Breast epithelium (tissue), 3 donors: ENCODE data around the gene ANKRD49. TPM values are rescaled to one million over a fixed set of nuclear protein-coding genes. Genes with fewer than 3 reads are reported as not detected.

Experiments
- total RNA-seq, 3 donors: library from RNA; depleted of rRNA; stranded (reverse); fragments of >200 nt; gene quantifications; one replicate each; pipeline ENCODE4 v1.1.0, GENCODE V29; 2016

ANKRD49 gene
- total RNA-seq, 3 donors from 2014 or later, result 18.4 to 23.6 (median 21.3) TPM

Other genes starting within 250 kb of the ANKRD49 start
- not detected for gene IZUMO1R, start 189.4 kb upstream of the ANKRD49 start, total RNA-seq
- gene GPR83, start 92.6 kb upstream of the ANKRD49 start, total RNA-seq, result 1 to 10 TPM in 1 of 3 donors, under 1 TPM in 1, not detected in 1; 0.15 to 3.3 TPM
- gene MRE11, start 140 bp upstream of the ANKRD49 start, total RNA-seq, result 10 to 100 TPM; 18.1 to 33.1 (median 22.3) TPM
- gene C11orf97, start 18.5 kb downstream of the ANKRD49 start, total RNA-seq, result not detected
- gene FUT4, start 49.9 kb downstream of the ANKRD49 start, total RNA-seq, result 1 to 10 TPM; 3.9 to 9.4 (median 5.3) TPM
- 1 to 10 TPM; 4.8 to 6.7 (median 5.6) TPM for gene PIWIL4, start 73.4 kb downstream of the ANKRD49 start, total RNA-seq